ENCODE results near the gene TRPV3. TPM values are rescaled to one million over a fixed set of nuclear protein-coding genes. Genes with fewer than 3 reads are reported as not detected.

TRPV3 gene
- total and polyA plus RNA-seq, 2 donors (not counting 1 experiment from before 2014, with no cell fraction given), result 0.20 to 0.99 TPM

GRCh38 chr17:3475812-3476610 is 81.6 kb downstream of the TRPV3 start, which contains the start of gene ASPA:
Gene ASPA, plus strand, starts transcription at chr17:3475997. Its CDS starts 163 bp downstream, at chr17:3476160.
- peak within 1 kb of the TSS; percentile 43 for H3K27ac ChIP-seq (ENCODE audit: insufficient read depth, low read length)
- no peaks in the 10 kb centered on the region for H3K36me3 ChIP-seq (ENCODE audit: control insufficient read depth, insufficient read depth, low read length)
- H3K4me1 ChIP-seq (ENCODE audit: control insufficient read depth, extremely low read depth, insufficient read depth, low read length), result no peaks in the 10 kb centered on the region
- peak in 1 of 2 donors; percentile 68 for DNase-seq (ENCODE audit: low read depth in 2 of 2)
- H3K9me3 ChIP-seq (ENCODE audit: control insufficient read depth, insufficient read depth, low read depth, low read length), result no peaks in the 10 kb centered on the region
- no peak within 1 kb of the TSS for H3K9ac ChIP-seq (ENCODE audit: insufficient read depth, low read length)
- peak within 1 kb of the TSS; percentile 77 for H3K4me2 ChIP-seq (ENCODE audit: extremely low read depth, insufficient read depth, low read length)
- no peaks in the 10 kb centered on the region for H3K79me2 ChIP-seq (ENCODE audit: control insufficient read depth, insufficient read depth, low read length)
- peak within 1 kb of the TSS; percentile 72 for H2AFZ ChIP-seq (ENCODE audit: low read length)
- H3K4me3 ChIP-seq (replicated peaks in 1 of 4; ENCODE audit: control extremely low read depth in 1 of 4, insufficient read depth in 1 of 4, low read depth in 3 of 4, low read length in 4 of 4), result peak within 1 kb of the TSS; percentile 53 to 87 (median 60)
- no peak for TF ChIP-seq EZH2 (IDR thresholded peaks at IDR 0.05; ENCODE audit: low read length, missing control alignments)
- TF ChIP-seq CTCF (conservative IDR thresholded peaks at IDR 0.05 in 1 of 2, IDR thresholded peaks at IDR 0.05 in 1 of 2; ENCODE audit: low read depth in 1 of 2, low read length in 2 of 2), result no peak
- H4K20me1 ChIP-seq (ENCODE audit: control insufficient read depth, extremely low read depth, insufficient read depth, low read length), result no peaks in the 10 kb centered on the region
- no peaks in the 10 kb centered on the region for H3K27me3 ChIP-seq (ENCODE audit: control insufficient read depth, insufficient read depth, low read length)

DNA sequence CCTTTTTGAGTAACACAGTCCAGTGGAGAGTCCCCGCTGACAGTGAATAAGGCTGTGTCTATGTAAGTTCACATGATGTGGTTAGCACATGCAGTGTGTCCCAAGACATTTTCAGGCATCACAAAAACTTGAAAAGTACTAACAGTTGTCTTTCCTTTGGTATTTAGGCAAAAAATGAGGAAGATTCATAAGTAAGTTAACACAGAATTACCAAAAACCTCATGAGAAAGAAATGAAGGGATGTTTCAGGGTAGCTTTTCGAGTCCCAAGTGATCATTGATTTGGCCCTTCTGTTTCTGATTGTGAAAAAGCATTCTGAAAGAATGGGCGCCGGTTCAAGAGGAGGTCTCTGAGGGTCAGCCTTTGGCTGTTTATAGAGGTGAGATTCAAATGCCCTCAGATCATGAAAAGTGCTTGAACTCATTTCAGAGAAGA is 82.3 kb downstream of the TRPV3 start:
- no peak for TF ChIP-seq CTCF (conservative IDR thresholded peaks at IDR 0.05 in 1 of 2, IDR thresholded peaks at IDR 0.05 in 1 of 2; ENCODE audit: low read depth in 1 of 2, low read length in 2 of 2)
- no peak for TF ChIP-seq EZH2 (IDR thresholded peaks at IDR 0.05; ENCODE audit: low read length, missing control alignments)

GRCh38 chr17:3474212-3474611 is 83.4 kb downstream of the TRPV3 start:
- Histone ChIP-seq H2AFZ (ENCODE audit: low read length) (peak overlapping the region; percentile 37), H3K27ac (ENCODE audit: insufficient read depth, low read length) (no peak overlapping the region), H3K4me2 (ENCODE audit: extremely low read depth, insufficient read depth, low read length) (no peak overlapping the region), H3K4me3 (replicated peaks in 1 of 4; ENCODE audit: control extremely low read depth in 1 of 4, insufficient read depth in 1 of 4, low read depth in 3 of 4, low read length in 4 of 4) (no peak overlapping the region), H3K9ac (ENCODE audit: insufficient read depth, low read length) (no peak overlapping the region), H3K27me3 (ENCODE audit: control insufficient read depth, insufficient read depth, low read length) (no peaks in the 10 kb centered on the region), H3K36me3 (ENCODE audit: control insufficient read depth, insufficient read depth, low read length) (no peaks in the 10 kb centered on the region), H3K9me3 (ENCODE audit: control insufficient read depth, insufficient read depth, low read depth, low read length) (no peaks in the 10 kb centered on the region), H3K79me2 (ENCODE audit: control insufficient read depth, insufficient read depth, low read length) (no peaks in the 10 kb centered on the region), H4K20me1 (ENCODE audit: control insufficient read depth, extremely low read depth, insufficient read depth, low read length) (no peaks in the 10 kb centered on the region), H3K4me1 (ENCODE audit: control insufficient read depth, extremely low read depth, insufficient read depth, low read length) (no peaks in the 10 kb centered on the region)
- DNase-seq (ENCODE audit: low read depth in 2 of 2), result peak in 1 of 2 donors; percentile 81
- TF ChIP-seq CTCF (conservative IDR thresholded peaks at IDR 0.05 in 1 of 2, IDR thresholded peaks at IDR 0.05 in 1 of 2; ENCODE audit: low read depth in 1 of 2, low read length in 2 of 2) (no peak), EZH2 (IDR thresholded peaks at IDR 0.05; ENCODE audit: low read length, missing control alignments) (no peak)

More for the DNA sequence above, 82.3 kb downstream of the TRPV3 start:
- H3K27ac ChIP-seq (ENCODE audit: insufficient read depth, low read length), result no peak overlapping the region
- no peak for DNase-seq (ENCODE audit: low read depth in 2 of 2)
- no peaks in the 10 kb centered on the region for H3K9me3 ChIP-seq (ENCODE audit: control insufficient read depth, insufficient read depth, low read depth, low read length)
- no peaks in the 10 kb centered on the region for H3K4me1 ChIP-seq (ENCODE audit: control insufficient read depth, extremely low read depth, insufficient read depth, low read length)
- H3K4me2 ChIP-seq (ENCODE audit: extremely low read depth, insufficient read depth, low read length), result no peak overlapping the region
- H2AFZ ChIP-seq (ENCODE audit: low read length), result no peak overlapping the region
- H3K4me3 ChIP-seq (replicated peaks in 1 of 4; ENCODE audit: control extremely low read depth in 1 of 4, insufficient read depth in 1 of 4, low read depth in 3 of 4, low read length in 4 of 4), result peak overlapping the region in 1 of 4 experiments; percentile 61
- H3K79me2 ChIP-seq (ENCODE audit: control insufficient read depth, insufficient read depth, low read length), result no peaks in the 10 kb centered on the region
- H3K27me3 ChIP-seq (ENCODE audit: control insufficient read depth, insufficient read depth, low read length), result no peaks in the 10 kb centered on the region
- H3K9ac ChIP-seq (ENCODE audit: insufficient read depth, low read length), result no peak overlapping the region
- H3K36me3 ChIP-seq (ENCODE audit: control insufficient read depth, insufficient read depth, low read length), result no peaks in the 10 kb centered on the region
- H4K20me1 ChIP-seq (ENCODE audit: control insufficient read depth, extremely low read depth, insufficient read depth, low read length), result no peaks in the 10 kb centered on the region
